GM19455 (cell line): ENCODE measurements around the gene MESP2.
"Not testable (repeated sequence)": the region's sequence is repeated elsewhere in the genome, so short reads cannot be mapped to it uniquely, and the experiment has no call there.

Source experiments
- ATAC-seq: cut with Tn5 transposase; IDR thresholded peaks from one replicate; pipeline ENCODE4 v1.9.1; 2021; ENCODE audit not compliant: unreplicated experiment

The MESP2 gene

DNA sequence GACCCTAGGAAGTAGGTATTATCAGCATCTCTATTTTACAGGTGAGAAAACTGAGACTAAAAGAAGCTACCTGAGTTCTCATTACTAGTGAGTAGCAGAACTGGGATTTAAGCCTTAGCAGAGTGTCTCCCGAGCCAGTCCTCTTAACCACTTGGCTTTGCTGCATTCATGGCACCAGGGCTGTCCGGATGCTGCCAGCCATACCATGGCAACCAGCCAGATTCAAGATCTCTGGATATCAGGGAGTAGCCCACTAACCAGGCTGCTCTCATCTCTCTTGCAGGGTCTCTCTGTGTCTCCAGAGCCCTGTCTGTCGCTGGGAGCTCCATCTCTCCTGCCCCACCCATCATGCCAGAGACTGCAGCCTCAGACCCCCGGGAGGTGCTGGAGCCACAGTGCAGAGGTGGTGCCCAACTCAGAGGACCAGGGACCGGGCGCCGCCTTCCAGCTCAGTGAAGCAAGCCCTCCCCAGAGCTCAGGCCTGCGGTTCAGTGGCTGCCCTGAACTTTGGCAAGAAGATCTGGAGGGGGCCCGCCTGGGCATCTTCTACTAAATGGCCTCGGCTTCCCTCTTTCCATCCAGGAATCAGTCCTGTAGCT is 1.7 kb downstream of the MESP2 start:
- no peak for ATAC-seq

DNA sequence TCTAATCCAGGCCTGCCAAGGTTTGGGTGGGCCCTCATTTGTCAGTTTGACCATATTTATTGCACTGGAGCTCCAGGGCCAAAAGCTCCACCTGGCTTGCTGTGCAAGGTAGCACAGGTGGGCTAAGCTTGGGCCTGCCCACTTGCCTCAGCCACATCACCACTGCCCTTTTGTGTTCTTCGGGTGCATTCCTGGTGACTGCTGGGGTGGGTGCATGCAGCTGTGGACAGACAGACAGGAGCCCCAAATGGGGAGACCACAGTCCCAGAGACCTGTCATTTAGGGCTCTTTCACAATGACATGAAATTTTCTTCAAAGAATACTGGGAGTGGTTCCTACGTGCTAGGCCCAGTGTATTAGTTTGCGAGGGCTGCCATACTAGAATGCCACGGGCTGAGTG is 2.7 kb downstream of the MESP2 start:
- ATAC-seq = no peak

DNA sequence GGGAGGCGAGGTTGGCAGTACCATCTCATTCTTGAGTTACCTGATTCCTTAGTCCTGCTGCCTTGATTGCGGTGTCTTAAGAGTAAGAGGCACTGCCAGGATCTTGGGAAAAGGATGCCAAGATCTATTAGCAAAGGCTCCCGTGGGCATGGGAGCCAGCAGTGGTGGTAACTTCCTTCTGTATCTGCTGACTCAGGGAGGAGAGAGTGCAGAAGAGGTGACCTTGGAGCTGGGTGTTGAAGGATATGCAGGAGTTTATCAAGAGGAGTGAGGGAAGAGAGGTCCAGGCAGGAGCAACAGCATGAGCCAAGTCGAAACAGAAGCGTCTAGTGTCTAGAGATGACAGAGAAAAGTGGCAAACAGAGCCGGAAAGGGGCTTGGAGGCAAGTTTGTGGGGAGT is 4.5 kb downstream of the MESP2 start:
- ATAC-seq = no peak

DNA sequence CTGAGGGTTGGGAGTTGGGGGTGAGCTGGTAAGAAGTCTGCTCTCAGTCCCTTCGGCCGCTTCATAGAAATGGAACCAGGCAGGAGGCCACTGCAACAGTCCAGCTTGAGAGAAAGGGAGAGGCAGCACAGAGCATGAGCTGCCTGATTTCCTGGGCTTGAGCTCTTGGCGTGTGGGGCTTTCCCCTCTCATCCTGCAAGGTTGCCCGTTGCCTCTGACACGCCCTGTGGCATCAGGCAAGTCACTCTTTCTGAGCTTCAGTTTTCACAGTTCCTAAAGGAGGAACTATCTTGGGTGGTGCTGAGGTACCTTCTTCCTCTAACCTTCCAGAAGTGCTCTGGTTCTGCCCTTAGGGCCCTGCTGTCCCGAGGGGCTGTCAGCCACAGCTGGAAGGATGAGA is 4.9 kb downstream of the MESP2 start:
- no peak for ATAC-seq

DNA sequence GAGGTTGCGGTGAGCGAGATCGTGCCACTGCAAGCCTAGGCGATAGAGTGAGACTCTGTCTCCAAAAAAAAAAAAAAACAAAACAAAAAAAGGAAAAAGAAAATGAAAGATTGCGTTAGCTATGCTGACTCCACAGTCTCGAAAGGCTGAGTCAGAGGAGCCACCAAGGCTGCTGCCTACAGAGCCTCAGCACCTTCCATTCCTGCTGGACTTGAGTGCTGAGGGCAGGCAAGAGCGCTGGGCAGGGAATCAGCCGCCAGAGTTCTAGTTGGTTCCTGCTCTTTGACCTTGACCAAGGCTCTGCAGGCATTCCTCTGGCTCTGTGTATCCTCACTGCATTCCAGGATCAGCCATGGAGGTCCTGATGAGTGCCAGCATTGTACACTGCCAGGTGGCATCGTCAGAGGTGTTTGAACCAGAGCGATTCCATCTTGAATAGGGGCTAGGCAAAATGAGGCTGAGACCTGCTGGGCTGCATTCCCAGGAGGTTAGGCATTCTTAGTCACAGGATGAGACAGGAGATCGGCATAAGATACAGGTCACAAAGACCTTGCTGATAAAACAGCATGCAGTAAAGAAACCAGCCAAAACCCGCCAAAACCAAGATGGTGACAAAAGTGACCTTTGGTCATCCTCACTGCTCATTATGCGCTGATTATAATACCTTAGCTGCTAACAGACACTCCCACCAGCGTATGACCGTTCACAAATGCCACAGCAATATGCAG is 5.9 kb downstream of the MESP2 start:
- ATAC-seq = no peak

DNA sequence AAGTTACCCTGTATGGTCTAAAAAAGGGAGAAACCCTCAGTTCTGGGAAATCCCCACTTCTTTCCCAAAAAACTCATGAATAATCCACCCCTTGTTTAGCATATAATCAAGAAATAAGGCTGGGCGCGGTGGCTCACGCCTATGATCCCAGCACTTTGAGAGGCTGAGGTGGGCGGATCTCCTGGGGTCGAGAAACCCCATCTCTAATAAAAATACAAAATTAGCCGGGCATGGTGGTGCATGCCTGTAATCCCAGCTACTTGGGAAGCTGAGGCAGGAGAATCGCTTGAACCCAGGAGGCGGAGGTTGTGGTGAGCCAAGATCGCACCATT is 6.5 kb downstream of the MESP2 start:
- not testable (repeated sequence) for ATAC-seq

DNA sequence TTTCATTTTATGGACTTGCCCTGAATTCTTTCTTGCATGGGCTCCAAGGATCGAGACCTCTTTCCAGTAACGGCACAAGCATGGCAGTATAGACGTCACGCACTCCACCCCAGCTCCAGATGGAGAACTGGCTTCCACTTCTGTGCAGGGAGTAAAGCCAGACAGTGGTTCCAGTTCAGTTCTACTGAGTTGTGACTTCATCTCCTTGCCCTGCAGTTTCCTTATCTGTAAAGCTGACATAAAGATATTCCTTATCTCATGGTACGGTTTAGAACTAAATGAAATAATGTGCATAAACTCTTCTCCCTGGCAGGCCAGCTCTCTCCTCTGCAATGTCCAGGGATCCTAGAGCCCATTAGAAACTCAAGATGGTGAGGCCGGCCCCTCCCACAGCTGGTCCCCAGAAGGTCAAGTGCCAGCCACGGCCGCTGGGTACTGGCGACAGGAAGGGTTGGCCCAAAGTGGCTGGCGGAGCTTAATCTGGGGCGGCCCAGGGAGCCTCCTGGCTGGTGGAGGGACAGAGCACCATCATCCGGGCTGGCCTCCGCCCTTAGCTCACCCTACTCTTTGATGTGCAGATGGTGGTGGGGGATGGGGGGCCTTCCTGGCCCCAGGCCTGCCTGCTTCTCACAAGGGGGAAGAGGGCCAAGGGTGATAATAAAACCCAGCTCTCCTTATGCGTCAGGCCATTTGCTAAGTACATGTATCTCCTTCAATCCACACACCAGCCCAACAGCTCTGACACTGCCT is 7.2 kb downstream of the MESP2 start:
- no peak for ATAC-seq

DNA sequence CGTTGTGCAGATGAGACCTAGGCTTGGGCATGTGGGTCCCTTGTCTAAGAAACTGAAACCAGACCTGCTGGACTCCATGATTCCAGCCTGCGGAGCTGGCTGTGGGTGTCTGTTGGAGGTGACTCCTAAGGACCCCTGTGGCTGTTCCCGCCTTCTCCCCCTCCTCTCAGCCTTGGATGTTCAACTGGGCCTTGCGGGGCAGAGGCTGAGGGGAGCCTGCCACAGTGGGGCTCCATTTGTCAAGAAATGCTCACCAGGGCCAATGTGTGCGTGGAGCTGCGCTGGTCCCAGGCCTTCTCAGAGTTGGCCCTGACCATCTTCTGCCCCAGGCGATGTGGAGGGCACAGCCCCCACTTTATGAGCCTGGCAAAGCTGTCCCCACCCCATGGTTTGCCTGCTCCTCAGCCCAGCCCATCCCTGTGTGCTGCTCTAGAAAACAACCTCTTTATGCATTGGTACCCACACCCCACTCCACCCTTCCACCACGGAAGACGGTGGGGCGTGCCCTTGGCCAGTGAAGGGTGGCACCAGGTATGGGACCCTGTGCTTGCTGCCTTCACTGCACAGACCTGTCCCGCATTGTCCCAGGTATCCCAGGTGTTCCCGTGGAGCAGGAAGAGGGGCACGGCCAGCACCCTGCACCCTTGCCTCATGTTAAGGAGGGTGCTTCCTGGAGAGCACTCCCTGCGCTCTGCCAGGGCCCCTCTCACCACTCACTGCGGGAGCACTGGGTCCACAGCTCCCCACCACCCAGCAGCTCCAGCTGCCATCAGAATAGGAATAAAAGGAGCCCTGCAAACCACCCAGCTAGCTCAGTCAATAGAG is 7.9 kb downstream of the MESP2 start:
- no peak for ATAC-seq

DNA sequence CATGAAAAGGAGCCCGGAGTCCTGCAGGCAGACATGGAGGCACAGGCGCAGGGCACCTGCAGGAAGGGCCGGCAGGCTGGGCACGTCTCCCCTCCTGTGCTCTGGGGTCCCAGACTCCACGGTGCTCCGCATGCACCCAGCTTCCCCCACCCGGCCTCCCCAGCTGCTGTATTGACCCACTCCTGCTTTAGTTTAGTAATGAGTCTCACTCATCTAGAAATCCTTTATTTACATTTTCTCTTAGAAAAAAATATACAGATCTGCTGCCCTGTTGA is 8.5 kb downstream of the MESP2 start:
- ATAC-seq = no peak

DNA sequence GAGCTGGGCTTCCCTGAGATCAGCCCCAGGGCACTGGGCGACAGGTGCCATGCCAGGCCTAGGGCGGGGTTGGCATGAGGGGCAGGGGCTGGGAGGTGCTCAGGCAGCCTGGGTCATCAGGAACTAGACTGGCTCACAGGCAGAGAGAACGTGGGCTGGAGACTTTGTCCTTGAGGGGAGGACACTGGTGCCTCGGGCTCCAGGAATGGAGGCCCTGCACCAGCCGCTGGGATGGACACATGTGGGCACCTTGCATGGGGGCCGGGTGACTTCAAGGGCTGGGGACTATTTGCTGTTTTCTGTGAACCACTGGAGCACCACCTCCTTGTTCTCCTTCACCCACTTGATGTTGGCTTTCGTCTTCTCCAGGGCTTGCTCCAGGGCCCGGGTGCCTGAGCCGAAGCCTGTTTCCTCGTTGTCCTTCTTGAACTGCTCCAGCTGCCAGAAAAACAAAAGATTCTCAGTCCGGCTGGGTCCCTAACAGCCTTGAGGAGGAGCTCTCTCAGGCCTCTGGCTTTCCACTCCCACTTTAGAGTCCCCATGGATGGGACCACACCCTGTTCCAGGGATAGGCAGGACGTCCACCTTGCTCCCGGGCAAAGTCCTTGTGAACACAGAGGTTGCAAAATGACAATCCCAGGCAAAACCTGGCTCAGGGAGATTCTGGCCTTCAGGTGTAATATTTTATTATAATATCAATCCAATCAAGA is 9.1 kb downstream of the MESP2 start:
- no peak for ATAC-seq

DNA sequence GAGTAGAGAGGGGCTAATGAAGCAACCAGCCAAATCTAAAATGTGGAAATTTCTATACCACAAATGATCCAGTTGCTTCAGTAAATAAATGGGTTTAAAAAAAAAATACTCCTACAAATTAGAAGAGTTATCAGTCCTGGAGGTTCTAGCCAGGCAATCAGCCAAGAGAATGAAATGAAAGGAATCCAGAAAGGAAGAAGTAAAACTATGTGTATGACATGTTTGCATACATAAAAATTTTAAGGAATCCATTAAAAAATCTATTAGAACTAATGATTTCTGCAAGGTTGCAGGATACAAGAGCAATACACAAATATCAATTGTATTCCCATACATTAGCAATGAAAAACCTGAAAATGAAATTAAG is 9.6 kb downstream of the MESP2 start:
- ATAC-seq = no peak

DNA sequence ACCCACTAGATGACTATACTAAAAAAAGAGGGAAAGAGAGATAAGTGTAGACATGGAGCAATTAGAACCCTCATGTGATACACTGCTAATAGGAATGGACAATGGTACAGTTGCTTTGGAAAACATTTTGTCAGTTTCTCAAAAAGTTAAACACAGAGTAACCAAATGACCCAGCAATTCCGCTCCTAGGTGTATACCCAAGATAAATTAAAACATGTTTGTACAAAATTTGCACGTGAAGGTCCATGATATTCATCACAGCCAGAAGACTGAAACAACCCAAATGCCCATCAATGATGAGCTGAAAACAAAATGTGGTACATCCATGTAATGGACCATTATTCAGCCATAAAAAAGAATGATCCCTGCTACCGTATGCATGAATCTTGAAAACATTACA is 11.8 kb downstream of the MESP2 start:
- no peak for ATAC-seq

DNA sequence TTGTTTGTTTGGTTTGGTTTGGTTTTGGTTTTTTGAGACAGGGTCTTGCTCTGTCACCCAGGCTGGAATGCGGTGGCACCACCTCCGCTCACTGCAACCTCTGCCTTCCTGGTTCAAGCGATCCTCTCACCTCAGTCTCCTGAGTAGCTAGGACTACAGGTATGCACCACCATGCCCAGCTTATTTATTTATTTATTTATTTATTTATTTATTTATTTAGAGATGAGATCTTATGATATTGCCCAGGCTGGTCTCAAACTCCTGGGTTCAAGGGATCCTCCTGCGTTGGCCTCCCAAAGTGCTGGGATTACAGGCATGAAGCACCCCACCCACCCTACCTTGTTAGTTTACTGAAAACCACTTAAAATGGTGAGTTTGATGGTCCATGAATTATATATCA is 12.5 kb downstream of the MESP2 start:
- not testable (repeated sequence) for ATAC-seq

DNA sequence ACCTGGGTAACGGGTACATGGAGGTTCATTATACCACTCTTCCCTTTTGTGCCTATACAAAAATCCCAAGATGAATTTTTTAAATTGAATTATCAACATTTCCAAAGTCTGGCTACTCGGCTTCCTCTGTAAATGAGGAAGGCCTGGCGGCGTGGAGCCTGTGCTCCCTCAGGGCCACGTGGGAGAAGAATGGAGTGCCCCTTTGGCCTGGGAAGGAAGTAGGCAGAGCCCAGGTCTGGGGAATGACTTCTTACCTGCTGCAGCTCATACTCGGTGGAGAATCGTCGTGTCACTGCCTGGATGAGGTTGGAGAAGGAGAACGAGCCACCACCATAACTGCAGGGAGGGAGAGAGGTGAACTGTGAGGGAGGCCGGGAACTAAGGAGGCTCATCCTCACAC is 14.1 kb downstream of the MESP2 start:
- ATAC-seq = no peak

DNA sequence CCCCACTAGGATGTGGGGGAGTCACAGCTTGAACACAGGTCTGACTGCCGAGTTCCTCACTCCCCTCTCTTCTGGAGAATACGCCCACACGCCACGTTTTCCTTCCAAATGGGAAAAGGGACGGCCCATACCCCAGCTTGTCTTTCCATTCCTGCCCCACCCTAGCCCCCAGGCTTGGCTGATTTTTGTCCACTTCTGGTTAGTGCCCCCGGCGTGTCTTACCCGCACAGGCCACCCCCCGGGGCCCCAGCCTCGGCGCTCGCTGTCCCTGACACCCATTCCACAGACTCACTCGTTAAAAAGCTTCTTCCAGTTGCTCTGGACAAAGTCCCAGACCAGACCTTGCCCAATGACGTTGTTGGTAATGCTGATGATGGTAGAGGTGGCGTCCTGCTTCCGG is 14.5 kb downstream of the MESP2 start:
- no peak for ATAC-seq

DNA sequence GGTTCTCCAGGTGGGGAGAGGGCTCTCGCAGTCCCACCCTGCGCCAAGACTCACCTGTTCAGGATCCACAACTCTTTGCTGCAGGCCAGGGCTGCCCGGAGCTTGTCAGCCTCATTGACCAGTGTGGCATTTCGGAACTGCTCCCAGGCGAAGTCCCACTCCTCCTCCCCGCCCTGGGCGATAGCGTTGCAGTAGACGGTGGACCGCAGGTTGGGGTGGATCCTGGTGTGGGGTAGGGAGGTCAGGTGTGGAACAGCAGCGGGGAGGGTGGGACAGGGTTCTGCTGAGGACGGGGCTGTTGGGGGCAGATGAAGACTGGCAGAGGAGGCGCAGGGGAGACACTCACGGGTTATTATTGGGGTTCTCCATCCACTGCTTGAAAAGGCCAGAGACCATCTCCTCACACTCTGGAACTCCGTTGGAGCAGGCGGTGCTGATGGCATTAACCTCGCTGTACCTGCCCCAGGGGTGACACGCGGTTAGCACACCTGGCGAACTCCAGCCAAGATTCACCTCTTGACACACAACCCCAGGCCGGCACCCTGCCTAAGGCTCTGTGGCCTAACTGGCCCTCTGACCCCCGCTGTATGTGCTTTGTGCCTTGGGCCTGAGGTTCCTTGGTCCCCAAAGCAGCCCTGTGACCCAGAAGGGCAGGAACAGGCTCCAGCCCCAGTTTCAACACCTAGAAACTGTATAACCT is 16.1 kb downstream of the MESP2 start:
- ATAC-seq = no peak

DNA sequence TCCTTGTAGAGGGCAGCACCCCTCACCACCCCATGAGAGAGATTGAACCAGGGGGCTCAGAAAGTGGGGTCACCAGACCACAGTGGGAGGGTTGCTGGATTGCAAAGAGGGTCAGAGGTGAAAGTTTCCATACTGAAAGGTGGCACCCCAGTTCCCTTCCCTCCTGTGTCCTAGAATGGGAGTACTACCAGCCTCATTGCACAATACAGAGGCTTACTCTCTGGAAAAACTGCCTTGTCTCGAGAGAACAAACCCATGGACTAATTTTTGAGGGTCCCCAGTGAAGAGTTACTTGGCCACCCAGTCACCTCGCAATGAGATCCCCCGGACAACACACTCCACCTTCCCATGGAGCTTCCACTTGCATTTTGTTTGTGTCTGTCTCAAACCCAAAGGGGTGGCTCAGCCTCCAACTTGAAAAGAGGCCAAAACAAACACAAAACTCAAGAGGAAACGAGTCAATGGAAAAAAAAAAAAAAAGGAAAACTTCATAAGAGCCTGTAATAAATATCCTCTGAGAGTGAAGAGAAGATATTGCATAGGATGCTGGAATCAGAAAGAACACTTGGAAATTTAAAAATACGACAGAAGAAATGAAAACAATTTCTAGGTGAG is 18.6 kb downstream of the MESP2 start:
- no peak for ATAC-seq

DNA sequence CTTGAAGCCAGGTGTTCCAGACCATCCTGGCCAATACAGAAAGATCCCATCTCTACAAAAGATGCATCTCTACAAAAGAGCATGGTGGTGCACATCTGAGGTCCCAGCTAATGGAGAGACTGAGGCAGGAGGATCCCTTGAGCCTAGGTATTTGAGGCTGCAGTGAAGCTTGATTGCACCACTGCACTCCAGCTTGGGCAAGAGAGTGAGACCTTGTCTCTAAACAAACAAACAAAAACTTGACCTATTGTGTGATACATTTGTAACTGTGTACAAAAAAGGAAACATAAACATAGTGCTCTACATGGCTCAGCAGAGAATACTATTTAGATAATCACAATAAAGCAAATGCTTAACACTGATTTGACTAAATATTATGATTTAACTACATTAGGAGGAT is 19.9 kb downstream of the MESP2 start:
- no peak for ATAC-seq

DNA sequence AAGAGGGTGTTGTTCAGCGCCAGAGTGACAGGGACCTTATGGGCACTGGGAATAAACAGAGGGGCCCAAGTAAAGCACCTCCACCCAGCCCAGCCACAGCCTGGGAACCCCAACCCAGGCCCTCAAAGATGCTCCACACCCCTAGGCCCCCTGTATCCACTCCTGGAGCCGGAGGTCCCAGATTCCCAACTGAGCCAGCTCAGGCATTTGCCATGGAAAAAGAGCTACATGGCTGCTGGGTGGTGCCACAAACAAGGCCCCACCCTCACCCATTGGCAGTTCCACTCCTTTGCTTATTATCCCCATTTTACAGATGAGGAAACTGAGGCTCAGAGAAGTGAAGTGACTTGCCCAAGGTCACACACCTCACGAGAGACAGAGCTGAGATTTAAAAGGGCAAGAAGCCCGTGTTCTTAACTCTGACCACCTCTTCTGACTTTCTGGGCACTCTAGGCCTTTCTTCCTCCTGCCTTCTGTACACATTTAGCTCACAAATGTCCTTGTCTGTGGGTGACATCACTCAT is 21.6 kb downstream of the MESP2 start:
- no peak for ATAC-seq
